AG08396 (cell line): Measurements from ENCODE around the gene ATF6.

Experiments used
- DNase-seq: peaks from one replicate; pipeline ENCODE4 v3.0.0; 2012; ENCODE audit warnings: low spot score, mixed read lengths

Gene ATF6

GRCh38 chr1:161940866-161941591 lies 174.9 kb downstream of the ATF6 start:
- DNase-seq, result no peak

- DNase-seq, result no peak
These were observed 175.8 kb downstream of the ATF6 start for GRCh38 chr1:161941726-161942436.

GRCh38 chr1:161943737-161944136 lies 177.6 kb downstream of the ATF6 start:
- no peak for DNase-seq

GRCh38 chr1:161944381-161944780 lies 178.3 kb downstream of the ATF6 start:
- no peak for DNase-seq

DNA sequence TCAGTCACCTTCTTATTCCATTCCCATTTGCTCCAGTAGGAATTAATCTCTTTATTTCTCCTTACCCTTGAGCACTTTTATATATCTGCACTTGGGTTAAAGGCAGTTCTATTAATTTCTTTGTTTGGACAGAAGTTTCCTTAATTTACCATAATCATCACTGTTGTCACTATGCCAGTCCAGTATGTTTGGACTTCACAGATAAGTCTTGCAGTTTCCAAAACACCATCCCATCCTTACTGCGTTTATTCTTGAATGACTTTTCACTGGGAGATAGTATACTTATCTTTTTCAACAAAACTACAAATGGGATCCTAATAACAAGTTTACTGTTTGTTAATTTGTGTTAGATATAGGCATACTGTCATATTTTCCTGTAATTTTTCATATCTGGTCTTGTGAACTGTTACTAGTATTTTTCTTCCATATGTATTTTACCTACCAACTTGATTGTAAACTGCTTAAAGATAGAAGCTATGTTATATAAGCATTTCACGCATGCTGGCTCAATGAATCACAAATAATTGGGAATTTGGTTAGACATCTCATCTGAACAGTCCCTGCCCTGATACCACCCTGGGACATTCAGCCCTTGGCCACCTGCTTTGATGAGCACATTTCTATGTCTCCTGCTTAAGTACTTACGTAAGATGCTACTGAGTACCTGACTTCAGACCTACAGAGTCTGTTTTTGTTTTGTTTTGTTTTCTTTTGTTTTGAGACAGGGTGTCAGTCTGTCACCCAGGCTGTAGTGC lies 179.4 kb downstream of the ATF6 start:
- no peak for DNase-seq

- DNase-seq, result no peak
These were observed 180.2 kb downstream of the ATF6 start for GRCh38 chr1:161946071-161946987.

DNA sequence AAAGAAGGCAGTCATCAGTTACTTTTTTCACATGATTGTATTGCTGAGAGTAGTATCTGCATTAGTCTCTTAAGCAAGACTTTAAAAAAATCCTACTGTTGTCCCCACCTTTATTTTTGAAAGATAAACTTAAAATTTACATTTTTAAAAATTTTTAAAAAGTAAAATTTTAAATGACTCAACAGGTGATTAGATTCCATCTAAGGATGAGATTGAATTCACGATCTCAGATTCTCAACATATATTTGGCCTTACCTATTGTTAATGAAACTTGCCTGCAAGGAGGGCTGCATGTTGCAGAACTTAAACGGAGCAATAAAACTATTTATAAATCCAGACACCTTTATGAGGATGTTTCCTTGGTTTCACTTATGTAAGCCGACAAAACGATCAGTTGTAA lies 182.3 kb downstream of the ATF6 start:
- no peak for DNase-seq

DNA sequence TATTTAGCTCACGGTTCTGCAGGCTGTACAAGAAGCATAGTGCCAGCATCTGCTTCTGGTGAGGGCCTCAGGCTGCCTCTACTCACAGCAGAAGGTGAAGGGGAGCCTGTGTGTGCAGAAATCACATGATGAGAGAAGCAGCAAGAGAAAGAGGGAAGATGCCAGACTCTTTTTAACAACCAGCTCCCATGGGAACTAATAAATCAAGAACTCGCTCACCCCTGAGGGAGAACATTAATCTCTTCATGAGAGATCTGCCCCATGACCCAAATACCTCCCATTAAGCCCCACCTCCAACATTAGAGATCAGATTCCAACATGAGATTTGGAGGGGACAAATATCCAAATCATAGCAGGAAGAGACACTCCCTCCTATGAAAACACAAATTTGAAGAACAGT lies 183.4 kb downstream of the ATF6 start:
- no peak for DNase-seq

DNA sequence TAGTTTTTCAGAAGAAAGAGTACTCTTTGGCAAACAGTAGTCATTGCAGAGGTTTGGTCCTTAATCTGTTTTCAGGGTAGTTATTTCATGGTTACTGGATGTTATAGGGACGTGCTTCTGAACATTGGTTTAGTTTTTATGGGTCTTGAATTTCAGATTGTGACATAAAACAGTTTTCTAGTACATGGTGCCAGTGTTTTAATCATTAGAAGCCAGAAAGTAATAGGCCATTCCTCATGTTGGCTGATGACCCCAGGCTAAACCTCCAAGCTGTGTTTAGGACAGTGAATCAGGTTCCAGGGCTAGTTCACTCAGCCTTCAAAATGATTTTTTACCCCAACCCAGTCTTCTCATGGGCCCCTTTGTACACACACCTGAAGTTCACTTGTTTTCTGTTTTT lies 184.3 kb downstream of the ATF6 start:
- DNase-seq, result no peak

- no peak for DNase-seq
These were observed 185.5 kb downstream of the ATF6 start for GRCh38 chr1:161951646-161952045.

DNA sequence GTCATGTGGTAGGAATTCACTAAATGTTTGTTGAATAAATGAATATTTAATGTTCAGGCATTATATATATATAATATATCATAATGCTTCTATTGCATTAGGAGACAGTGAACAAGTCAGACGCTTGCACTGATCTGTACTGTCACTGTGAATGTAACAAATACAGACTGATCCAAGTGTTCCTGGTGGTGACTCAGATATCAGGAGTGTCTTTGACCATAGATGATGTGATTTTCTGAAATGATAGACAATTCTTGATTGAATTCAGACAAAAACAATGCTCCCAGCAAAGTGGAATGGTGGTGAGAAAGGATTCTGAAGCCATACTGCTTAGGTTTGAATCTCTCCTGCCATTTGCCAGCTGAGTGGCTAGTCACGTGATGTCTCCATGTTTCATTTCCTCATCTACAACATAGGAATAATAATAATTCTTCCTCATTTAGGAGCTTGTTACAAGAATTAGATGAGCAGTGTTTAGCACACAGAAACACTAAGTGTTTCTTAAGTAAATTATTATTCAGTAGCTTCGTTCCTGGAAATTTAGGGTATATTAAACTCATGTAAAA lies 186.6 kb downstream of the ATF6 start:
- no peak for DNase-seq

- no peak for DNase-seq
These were observed 187.3 kb downstream of the ATF6 start for GRCh38 chr1:161953256-161953920.

DNA sequence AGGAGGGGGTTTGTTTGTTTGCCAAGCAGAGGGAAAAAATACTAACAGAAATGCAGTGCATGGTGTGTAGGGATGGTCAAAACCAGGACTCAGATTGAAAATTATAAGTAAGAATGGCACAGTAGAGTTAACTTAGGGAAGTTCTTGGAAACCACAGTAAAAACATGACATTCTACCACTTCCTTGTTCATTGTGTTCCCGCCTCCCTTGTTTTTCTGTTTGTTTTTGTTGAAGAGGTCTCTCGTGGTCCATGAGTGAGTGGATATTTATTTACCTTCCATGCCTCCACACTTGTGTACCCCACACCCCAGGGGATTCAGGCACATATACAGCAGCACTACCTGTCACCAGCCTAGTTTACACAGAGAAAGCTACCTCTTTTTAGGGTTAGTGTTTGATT lies 187.9 kb downstream of the ATF6 start:
- DNase-seq, result no peak

GRCh38 chr1:161954466-161954865 lies 188.3 kb downstream of the ATF6 start:
- DNase-seq, result no peak

DNA sequence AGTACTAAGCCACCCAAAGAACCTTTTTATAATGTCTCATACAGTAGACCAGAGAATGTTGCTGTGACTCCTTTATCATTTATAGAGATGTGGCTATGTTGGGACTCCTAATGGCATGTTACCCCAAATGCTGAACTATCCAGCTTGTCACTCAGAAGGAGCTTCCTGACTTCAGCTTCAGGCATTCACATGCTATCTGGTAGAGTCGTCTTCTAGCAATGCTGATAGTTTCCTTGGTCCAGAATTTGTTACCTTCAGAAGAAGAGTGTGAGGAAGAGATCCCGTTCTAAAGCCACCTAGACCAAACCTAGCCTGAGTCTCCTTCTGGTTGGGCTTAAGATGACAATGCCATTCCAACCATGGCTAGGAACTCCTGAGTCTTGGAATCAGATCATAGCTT lies 189.5 kb downstream of the ATF6 start:
- no peak for DNase-seq

DNA sequence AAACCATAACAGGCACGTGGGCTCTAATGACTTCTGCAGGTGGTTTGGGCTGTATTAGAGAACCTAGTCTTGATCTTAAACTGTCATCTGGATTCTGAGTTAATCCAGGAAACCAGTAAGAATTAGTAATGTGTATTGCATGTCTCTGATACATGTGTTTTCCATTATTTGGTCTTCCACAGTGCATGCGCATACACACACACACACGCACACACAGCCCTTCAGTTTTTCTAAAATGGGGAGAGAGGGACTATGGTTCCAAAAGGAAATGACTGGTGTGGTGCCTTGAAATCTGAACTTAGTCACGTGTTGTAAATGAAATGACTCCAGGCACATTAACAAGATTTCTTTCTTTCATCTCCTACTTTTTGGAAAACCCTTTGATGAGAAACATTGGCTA lies 190.0 kb downstream of the ATF6 start:
- DNase-seq, result no peak

- no peak for DNase-seq
These were observed 190.8 kb downstream of the ATF6 start for GRCh38 chr1:161956930-161957329.

DNA sequence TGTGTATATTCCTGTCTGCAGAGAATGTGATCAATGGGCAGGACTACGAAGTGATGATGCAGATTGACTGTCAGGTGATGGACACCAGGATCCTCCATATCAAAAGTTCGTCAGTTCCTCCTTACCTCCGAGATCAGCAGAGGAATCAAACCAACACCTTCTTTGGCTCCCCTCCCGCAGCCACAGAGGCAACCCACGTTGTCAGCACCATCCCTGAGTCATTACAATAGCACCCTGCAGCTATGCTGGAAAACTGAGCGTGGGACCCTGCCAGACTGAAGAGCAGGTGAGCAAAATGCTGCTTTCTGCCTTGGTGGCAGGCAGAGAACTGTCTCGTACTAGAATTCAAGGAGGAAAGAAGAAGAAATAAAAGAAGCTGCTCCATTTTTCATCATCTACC lies 192.3 kb downstream of the ATF6 start:
- no peak for DNase-seq

GRCh38 chr1:161962091-161962887 lies 196.2 kb downstream of the ATF6 start:
- peak; percentile 71 for DNase-seq

DNA sequence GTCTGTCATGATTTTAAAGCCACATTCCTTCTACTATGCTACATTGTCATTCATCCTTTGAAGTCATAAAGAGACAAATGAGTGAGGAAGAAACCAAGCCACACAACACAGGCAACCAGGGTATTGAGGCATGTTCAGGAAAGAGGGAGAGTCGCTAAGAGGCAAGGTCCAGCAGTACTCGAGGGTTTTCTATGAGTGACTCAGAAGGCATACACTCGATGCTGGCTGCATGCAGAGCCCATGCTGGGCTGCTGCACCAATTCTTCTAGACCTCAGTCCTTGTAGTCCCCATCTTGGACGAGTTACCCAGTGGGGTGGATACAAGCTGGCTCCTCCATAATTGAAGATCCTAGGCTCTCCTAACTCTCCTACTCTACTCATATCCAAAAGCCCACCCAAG lies 199.9 kb downstream of the ATF6 start:
- DNase-seq, result no peak
